ENCODE data around the gene SUGCT. TPM values are rescaled to one million over a fixed set of nuclear protein-coding genes. Genes with fewer than 3 reads are reported as not detected.
"Not testable (repeated sequence)": the region's sequence is repeated elsewhere in the genome, so short reads cannot be mapped to it uniquely, and the experiment has no call there.

The SUGCT gene
- total RNA-seq, 4 donors from 2014 or later: 7.8 to 15.0 (median 12.8) TPM

DNA sequence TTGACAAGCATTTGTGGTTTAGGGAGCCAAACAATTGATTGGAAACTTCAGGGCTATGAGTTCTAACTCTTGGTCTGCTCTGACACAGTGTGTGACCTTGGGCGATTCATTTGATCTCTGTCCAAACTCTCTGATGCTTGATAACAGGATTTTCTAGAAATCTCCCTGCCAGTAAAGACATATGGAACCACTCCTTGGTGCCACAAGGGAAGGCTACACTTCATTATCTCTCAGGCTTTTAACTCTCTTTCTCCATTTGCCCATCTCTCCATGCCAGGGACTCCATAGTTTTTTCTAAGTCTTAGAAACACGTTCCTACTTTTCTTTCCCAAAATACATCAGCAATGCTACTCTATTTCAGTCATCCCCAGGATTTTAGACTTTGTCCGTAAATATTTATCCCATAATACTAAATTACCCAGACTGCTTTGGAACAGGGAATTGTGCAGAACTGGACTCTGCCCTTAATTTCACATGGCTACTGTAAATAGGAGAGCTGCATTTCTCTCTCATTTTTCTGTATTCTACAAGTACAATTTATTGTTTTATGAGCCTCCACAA, 488.2 kb downstream of the SUGCT start:
- no peaks in the 10 kb centered on the region for H3K27me3 ChIP-seq
- no peak for DNase-seq (ENCODE audit: extremely low spot score)
- H3K4me3 ChIP-seq: no peak overlapping the region
- no peaks in the 10 kb centered on the region for H3K9me3 ChIP-seq
- WGBS: 83% methylated on average over 3 of the region's 3 CpGs
- no peaks in the 10 kb centered on the region for H3K36me3 ChIP-seq
- intact Hi-C loops (cut with DNase I): no loop called here
- TF ChIP-seq, protein P1, sequence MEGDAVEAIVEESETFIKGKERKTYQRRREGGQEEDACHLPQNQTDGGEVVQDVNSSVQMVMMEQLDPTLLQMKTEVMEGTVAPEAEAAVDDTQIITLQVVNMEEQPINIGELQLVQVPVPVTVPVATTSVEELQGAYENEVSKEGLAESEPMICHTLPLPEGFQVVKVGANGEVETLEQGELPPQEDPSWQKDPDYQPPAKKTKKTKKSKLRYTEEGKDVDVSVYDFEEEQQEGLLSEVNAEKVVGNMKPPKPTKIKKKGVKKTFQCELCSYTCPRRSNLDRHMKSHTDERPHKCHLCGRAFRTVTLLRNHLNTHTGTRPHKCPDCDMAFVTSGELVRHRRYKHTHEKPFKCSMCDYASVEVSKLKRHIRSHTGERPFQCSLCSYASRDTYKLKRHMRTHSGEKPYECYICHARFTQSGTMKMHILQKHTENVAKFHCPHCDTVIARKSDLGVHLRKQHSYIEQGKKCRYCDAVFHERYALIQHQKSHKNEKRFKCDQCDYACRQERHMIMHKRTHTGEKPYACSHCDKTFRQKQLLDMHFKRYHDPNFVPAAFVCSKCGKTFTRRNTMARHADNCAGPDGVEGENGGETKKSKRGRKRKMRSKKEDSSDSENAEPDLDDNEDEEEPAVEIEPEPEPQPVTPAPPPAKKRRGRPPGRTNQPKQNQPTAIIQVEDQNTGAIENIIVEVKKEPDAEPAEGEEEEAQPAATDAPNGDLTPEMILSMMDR (IDR thresholded peaks at IDR 0.05): no peak
- TF ChIP-seq POLR2A (IDR thresholded peaks at IDR 0.05; ENCODE audit: low read depth): no peak
- no peak for TF ChIP-seq POLR2AphosphoS5 (IDR thresholded peaks at IDR 0.05)
- no peak for TF ChIP-seq EP300 (IDR thresholded peaks at IDR 0.05)
- no peak overlapping the region for H3K27ac ChIP-seq (replicated peaks in 1 of 4)
- no peaks in the 10 kb centered on the region for H3K4me1 ChIP-seq

DNA sequence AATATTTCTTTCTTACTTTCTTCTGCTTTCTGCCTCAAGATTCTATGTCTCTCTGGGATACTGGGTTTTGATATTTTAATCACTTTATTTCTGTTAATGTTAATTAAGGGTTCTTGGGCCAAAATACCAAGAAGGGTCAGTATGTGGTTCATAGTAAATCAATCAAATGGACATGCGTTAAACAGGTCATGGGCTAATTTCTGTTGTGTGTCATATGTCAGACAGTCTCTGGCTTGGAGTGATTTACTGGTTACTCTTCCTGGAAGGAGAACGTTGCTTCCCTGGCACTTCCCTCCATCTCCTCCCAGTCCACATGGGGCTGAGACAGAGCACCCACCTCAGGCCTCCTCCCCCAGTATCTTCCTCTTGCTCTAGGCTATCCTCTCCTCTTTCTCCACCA, 489.1 kb downstream of the SUGCT start:
- Histone ChIP-seq H3K4me3 (no peak overlapping the region), H3K27me3 (no peaks in the 10 kb centered on the region), H3K36me3 (no peaks in the 10 kb centered on the region), H3K27ac (replicated peaks in 1 of 4) (no peak overlapping the region), H3K4me1 (no peaks in the 10 kb centered on the region), H3K9me3 (no peaks in the 10 kb centered on the region)
- 49% methylated on average over 2 of the region's 2 CpGs for whole genome bisulfite sequencing
- intact Hi-C loops (cut with DNase I): no loop called here
- DNase-seq (ENCODE audit: extremely low spot score): no peak
- TF ChIP-seq POLR2A (IDR thresholded peaks at IDR 0.05; ENCODE audit: low read depth): no peak
- TF ChIP-seq EP300 (IDR thresholded peaks at IDR 0.05): no peak
- TF ChIP-seq, protein P1 (IDR thresholded peaks at IDR 0.05): no peak
- no peak for TF ChIP-seq POLR2AphosphoS5 (IDR thresholded peaks at IDR 0.05)

DNA sequence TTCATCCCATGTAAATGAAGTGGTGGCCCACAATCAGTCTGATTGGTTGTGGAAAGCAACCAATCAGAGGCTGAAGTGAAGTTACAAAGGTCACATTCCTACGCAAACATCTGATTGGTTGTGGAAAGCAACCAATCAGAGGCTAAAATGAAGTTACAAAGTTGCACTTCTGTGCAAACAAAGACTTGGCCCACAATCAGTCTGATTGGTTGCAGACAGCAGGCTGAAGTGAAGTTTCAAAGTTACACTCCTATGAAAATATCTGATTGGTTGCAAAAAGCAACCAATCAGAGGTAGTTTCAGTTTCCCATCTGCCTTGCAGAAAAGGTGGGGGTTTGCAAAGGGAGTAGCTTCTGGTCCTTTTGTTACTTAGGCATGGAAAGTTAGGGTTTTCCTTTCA, 492.6 kb downstream of the SUGCT start:
- intact Hi-C loops (cut with DNase I); H3K4me1 ChIP-seq; H3K27me3 ChIP-seq; DNase-seq (ENCODE audit: extremely low spot score); H3K4me3 ChIP-seq; H3K27ac ChIP-seq (replicated peaks in 1 of 4); H3K9me3 ChIP-seq; H3K36me3 ChIP-seq: not testable (repeated sequence)
- WGBS: 100% methylated on average over 1 of the region's 1 CpG

DNA sequence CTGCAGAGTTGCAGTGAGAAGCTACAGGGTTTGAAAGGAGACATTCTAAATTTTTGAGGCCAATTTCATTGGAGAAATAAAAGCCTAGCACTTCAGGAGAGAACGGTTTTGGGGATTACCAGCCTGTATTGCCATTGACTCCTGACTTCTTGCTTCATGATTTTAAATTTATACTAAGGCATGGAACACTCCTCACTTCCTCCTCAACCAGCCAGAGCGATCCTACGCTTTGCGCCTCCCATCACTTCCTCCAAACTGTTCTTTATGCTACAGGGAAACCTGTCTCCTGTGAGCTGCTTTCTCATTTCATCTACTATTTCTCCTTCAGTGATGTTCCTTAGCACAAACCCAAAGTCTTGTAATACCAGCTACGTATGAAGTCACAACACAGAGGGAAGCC, 495.1 kb downstream of the SUGCT start:
- WGBS: 95% methylated on average over 5 of the region's 5 CpGs
- intact Hi-C loops (cut with DNase I): no loop called here
- Histone ChIP-seq H3K36me3 (no peaks in the 10 kb centered on the region), H3K27me3 (no peaks in the 10 kb centered on the region), H3K4me1 (no peaks in the 10 kb centered on the region), H3K27ac (replicated peaks in 1 of 4) (no peak overlapping the region), H3K4me3 (no peak overlapping the region), H3K9me3 (no peaks in the 10 kb centered on the region)
- DNase-seq (ENCODE audit: extremely low spot score): no peak
- TF ChIP-seq POLR2A (IDR thresholded peaks at IDR 0.05; ENCODE audit: low read depth) (no peak), POLR2AphosphoS5 (IDR thresholded peaks at IDR 0.05) (no peak), EP300 (IDR thresholded peaks at IDR 0.05) (no peak)
- TF ChIP-seq, protein P1 (IDR thresholded peaks at IDR 0.05): no peak

DNA sequence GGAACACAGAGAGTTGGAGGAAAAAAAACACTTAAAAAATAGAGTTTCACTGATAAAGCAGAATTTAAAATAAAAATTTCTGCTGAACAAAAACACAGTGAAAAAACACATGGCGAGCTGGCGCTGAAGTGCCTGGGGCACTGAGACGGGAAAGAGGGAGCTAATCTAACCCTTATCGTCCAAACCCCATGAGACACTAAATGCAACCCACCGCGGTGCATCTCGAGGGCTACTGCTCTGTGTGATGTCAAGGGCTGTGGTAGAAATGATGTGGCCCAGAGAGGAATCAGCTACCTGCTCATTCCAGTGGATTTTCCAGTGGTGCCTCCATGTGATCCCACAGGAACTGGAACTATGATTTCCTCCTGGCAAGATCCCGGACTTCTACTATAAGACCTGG, 499.3 kb downstream of the SUGCT start:
- no peaks in the 10 kb centered on the region for H3K9me3 ChIP-seq
- H3K4me3 ChIP-seq: no peak overlapping the region
- no peaks in the 10 kb centered on the region for H3K4me1 ChIP-seq
- intact Hi-C loops (cut with DNase I): no loop called here
- no peaks in the 10 kb centered on the region for H3K27me3 ChIP-seq
- TF ChIP-seq, protein P1 (IDR thresholded peaks at IDR 0.05): no peak
- TF ChIP-seq POLR2A (IDR thresholded peaks at IDR 0.05; ENCODE audit: low read depth): no peak
- TF ChIP-seq EP300 (IDR thresholded peaks at IDR 0.05): no peak
- TF ChIP-seq POLR2AphosphoS5 (IDR thresholded peaks at IDR 0.05): no peak
- H3K27ac ChIP-seq (replicated peaks in 1 of 4): no peak overlapping the region
- WGBS: 96% methylated on average over 8 of the region's 8 CpGs
- H3K36me3 ChIP-seq: no peaks in the 10 kb centered on the region
- DNase-seq (ENCODE audit: extremely low spot score): no peak

Data from esophagus muscularis mucosa (tissue), 4 donors.